ENCODE measurements around the gene TUBGCP3.

The TUBGCP3 gene

GRCh38 chr13:112579310-112579843 lies 8.6 kb downstream of the TUBGCP3 start:
- no peak for DNase-seq (ENCODE audit: low spot score)
- TF ChIP-seq CTCF (IDR thresholded peaks at IDR 0.05): no peak
- Histone ChIP-seq H3K27ac (no peak overlapping the region), H3K4me3 (no peak overlapping the region)

- DNase-seq (ENCODE audit: low spot score): no peak
- Histone ChIP-seq H3K4me3 (no peak overlapping the region), H3K27ac (no peak overlapping the region)
- TF ChIP-seq CTCF (IDR thresholded peaks at IDR 0.05): no peak
Measured at GRCh38 chr13:112576768-112577167, 11.2 kb downstream of the TUBGCP3 start.

- TF ChIP-seq CTCF (IDR thresholded peaks at IDR 0.05): no peak
- no peak for DNase-seq (ENCODE audit: low spot score)
- Histone ChIP-seq H3K4me3 (no peak overlapping the region), H3K27ac (no peak overlapping the region)
Measured at GRCh38 chr13:112576191-112576590, 11.8 kb downstream of the TUBGCP3 start.

DNA sequence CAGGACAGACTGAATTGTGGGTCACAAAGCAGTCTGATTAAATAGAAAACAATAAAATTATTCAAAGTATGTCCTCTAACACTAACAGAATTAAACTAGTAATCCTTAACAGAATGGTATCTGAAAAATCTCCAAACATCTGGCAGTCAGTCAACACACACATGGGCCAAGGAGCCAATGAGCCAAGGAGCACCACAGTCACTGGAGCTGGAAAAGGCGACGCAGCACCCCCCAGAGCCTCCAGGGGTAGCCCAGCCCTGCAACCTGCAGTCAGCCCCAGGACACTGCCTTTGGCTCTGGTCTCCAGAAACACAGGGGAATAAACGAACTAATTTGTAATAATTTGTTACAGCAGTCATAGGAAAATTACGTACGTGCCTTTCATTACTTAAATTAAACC lies 12.3 kb downstream of the TUBGCP3 start:
- TF ChIP-seq CTCF (IDR thresholded peaks at IDR 0.05): no peak
- Histone ChIP-seq H3K4me3 (no peak overlapping the region), H3K27ac (no peak overlapping the region)
- DNase-seq (ENCODE audit: low spot score): no peak

GRCh38 chr13:112574834-112575613 lies 12.9 kb downstream of the TUBGCP3 start:
- Histone ChIP-seq H3K4me3 (no peak overlapping the region), H3K27ac (no peak overlapping the region)
- TF ChIP-seq CTCF (IDR thresholded peaks at IDR 0.05): no peak
- DNase-seq (ENCODE audit: low spot score): no peak

GRCh38 chr13:112574416-112574815 lies 13.5 kb downstream of the TUBGCP3 start:
- DNase-seq (ENCODE audit: low spot score): no peak
- Histone ChIP-seq H3K27ac (no peak overlapping the region), H3K4me3 (no peak overlapping the region)
- no peak for TF ChIP-seq CTCF (IDR thresholded peaks at IDR 0.05)

GRCh38 chr13:112573710-112574109 lies 14.2 kb downstream of the TUBGCP3 start:
- no peak for TF ChIP-seq CTCF (IDR thresholded peaks at IDR 0.05)
- Histone ChIP-seq H3K27ac (no peak overlapping the region), H3K4me3 (no peak overlapping the region)
- no peak for DNase-seq (ENCODE audit: low spot score)

All from coronary artery (tissue), 2 donors.